ENCODE results near the gene CHRNB1.

DNA sequence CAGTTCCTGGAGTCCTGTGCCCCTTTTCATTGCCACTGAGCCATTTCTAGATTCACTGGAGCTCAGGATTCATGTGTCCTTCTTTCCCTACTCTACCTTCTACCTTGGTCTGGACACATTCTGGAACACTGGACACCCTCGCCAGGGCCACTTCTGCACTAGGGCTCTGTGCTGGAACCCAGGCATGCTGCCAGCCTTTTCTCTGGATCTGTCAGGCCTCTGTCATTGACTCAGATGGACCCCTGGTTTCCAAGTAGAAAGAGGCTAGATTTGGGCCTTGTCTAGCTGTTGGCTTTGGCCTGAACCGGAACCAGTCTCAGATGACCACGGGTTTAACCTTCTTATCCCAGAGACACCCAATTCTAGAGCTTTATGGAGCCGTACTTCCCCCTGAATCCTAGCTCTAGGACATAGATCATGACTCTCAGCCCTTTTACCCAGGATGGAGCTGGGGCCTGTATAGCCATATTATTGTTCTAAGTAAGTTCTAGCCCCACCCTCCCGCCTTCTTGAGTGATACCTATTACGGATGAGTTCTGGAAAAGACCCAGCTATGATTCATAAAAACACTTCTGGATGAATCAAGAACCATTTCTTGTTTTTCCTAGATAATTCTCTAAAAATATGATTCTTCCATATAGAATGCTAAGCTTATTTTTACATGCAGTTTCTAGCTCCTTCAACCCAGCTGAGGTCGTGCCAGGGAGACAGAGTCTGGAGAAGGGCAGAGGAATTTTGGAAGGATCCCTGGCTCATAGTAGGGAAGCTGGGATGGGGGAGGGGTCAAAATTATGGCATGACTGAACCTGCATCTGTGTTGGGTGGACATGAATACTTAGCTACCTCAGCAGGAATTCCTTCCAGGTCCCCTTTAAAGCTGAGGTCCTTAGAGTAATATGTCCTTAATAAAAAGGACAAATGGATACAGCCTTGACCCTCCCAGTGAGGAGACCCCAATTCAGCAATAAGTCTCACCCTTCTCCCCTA is 1.1 kb upstream of the CHRNB1 start:
- no peak for TF ChIP-seq EZH2phosphoT487 (IDR thresholded peaks at IDR 0.05; ENCODE audit: borderline replicate concordance)
- TF ChIP-seq, protein P1, sequence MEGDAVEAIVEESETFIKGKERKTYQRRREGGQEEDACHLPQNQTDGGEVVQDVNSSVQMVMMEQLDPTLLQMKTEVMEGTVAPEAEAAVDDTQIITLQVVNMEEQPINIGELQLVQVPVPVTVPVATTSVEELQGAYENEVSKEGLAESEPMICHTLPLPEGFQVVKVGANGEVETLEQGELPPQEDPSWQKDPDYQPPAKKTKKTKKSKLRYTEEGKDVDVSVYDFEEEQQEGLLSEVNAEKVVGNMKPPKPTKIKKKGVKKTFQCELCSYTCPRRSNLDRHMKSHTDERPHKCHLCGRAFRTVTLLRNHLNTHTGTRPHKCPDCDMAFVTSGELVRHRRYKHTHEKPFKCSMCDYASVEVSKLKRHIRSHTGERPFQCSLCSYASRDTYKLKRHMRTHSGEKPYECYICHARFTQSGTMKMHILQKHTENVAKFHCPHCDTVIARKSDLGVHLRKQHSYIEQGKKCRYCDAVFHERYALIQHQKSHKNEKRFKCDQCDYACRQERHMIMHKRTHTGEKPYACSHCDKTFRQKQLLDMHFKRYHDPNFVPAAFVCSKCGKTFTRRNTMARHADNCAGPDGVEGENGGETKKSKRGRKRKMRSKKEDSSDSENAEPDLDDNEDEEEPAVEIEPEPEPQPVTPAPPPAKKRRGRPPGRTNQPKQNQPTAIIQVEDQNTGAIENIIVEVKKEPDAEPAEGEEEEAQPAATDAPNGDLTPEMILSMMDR (conservative IDR thresholded peaks at IDR 0.05; ENCODE audit: low read length): no peak
